Activated B cell treated with CpG ODN at 0.5 μM for 24 hours (primary cell): Measurements from ENCODE around the gene RNF26. TPM values are rescaled to one million over a fixed set of nuclear protein-coding genes. Genes with fewer than 3 reads are reported as not detected.

ENCODE experiments used
- ATAC-seq: fragments of 200-7000 bp; cut with Tn5 transposase; one replicate; pipeline ENCODE4 v1.10.0; 2021; ENCODE audit warnings: low read depth, mild to moderate bottlenecking, moderate library complexity
- CTCF ChIA-PET: fragments of 350-600 bp; sonication (Branson Sonifier 250); formaldehyde crosslinking; loops from one replicate; lab custom pipeline; 2021; ENCODE audit warnings: antibody characterized with exemption; lab: Charles Lee
- POLR2A ChIA-PET: fragments of 350-600 bp; sonication (Branson Sonifier 250); formaldehyde crosslinking; loops from one replicate; lab custom pipeline; 2021; ENCODE audit warnings: antibody characterized with exemption; lab: Charles Lee
- DNase-seq: peaks from one replicate; pipeline ENCODE4 v3.0.0; 2022
- H3K27ac Mint-ChIP-seq: one replicate; pipeline ENCODE4 v1.8.0; 2020; ENCODE audit warnings: mixed read lengths
- H3K27me3 Mint-ChIP-seq: one replicate; pipeline ENCODE4 v1.8.0; 2021; ENCODE audit warnings: mixed read lengths
- H3K36me3 Mint-ChIP-seq: one replicate; pipeline ENCODE4 v1.8.0; 2021; ENCODE audit warnings: low read depth, mixed read lengths
- H3K4me1 Mint-ChIP-seq: one replicate; pipeline ENCODE4 v1.8.0; 2021; ENCODE audit warnings: mixed read lengths
- H3K4me3 Mint-ChIP-seq: one replicate; pipeline ENCODE4 v1.8.0; 2020; ENCODE audit warnings: mild to moderate bottlenecking, mixed read lengths
- H3K9me3 Mint-ChIP-seq: one replicate; pipeline ENCODE4 v1.8.0; 2020; ENCODE audit warnings: mixed read lengths
- intact Hi-C: fragments of 100-400 bp; cut with micrococcal nuclease; formaldehyde crosslinking; loops from one replicate; pipeline ENCODE4 v1.15.1; 2024
- total RNA-seq: library from RNA; stranded (reverse); gene quantifications from 2 replicates; pipeline ENCODE4 v1.2.3, GENCODE V29; 2022
- TF ChIP-seq, protein P1 (sequence below): fragments of 200-600 bp; IDR thresholded peaks from one replicate; pipeline ENCODE4 v1.8.0; 2022; ENCODE audit warnings: antibody characterized with exemption, mild to moderate bottlenecking

Gene RNF26
- total RNA-seq, 1 donor from 2014 or later: 21.2 TPM

DNA sequence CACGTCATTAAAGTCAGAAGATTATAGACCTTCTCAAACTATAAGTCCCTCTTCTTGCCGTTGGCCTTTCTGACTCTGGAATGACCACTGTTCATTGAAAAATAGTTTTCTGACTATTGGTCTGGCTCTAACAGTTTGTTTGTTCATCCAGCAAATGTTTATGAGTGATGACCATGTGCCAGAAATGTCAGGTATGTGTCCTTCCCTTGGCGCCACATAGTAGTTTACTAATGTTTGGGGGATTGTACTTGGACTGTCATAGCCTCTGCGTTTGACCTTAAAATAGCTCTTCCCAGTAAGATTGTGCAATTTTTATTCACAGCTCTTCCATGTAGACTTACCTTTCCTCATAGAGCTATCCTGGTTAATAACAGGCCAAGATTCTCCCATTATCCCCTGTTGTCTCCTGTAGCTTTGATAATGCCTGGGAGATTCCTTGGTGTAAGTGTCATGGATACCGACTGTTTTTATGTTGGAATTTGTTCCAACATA, 31.1 kb upstream of the RNF26 start:
- ATAC-seq (no peak), DNase-seq (no peak)
- no peak overlapping the region for H3K27ac Mint-ChIP-seq
- H3K36me3 Mint-ChIP-seq: peaks cover 75% of the 10 kb centered on the region
- intact Hi-C loops: no loop called here
- no peaks in the 10 kb centered on the region for H3K27me3 Mint-ChIP-seq
- no peak overlapping the region for H3K4me3 Mint-ChIP-seq
- TF ChIP-seq, protein P1, sequence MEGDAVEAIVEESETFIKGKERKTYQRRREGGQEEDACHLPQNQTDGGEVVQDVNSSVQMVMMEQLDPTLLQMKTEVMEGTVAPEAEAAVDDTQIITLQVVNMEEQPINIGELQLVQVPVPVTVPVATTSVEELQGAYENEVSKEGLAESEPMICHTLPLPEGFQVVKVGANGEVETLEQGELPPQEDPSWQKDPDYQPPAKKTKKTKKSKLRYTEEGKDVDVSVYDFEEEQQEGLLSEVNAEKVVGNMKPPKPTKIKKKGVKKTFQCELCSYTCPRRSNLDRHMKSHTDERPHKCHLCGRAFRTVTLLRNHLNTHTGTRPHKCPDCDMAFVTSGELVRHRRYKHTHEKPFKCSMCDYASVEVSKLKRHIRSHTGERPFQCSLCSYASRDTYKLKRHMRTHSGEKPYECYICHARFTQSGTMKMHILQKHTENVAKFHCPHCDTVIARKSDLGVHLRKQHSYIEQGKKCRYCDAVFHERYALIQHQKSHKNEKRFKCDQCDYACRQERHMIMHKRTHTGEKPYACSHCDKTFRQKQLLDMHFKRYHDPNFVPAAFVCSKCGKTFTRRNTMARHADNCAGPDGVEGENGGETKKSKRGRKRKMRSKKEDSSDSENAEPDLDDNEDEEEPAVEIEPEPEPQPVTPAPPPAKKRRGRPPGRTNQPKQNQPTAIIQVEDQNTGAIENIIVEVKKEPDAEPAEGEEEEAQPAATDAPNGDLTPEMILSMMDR: no peak
- ChIA-PET CTCF (interaction anchor here (1.5 kb wide), 1 partner anchor 20 kb away, joined by 3 read pairs; no protein-coding TSS in a partner anchor), POLR2A (no interaction called here)
- no peaks in the 10 kb centered on the region for H3K9me3 Mint-ChIP-seq
- H3K4me1 Mint-ChIP-seq: no peaks in the 10 kb centered on the region

DNA sequence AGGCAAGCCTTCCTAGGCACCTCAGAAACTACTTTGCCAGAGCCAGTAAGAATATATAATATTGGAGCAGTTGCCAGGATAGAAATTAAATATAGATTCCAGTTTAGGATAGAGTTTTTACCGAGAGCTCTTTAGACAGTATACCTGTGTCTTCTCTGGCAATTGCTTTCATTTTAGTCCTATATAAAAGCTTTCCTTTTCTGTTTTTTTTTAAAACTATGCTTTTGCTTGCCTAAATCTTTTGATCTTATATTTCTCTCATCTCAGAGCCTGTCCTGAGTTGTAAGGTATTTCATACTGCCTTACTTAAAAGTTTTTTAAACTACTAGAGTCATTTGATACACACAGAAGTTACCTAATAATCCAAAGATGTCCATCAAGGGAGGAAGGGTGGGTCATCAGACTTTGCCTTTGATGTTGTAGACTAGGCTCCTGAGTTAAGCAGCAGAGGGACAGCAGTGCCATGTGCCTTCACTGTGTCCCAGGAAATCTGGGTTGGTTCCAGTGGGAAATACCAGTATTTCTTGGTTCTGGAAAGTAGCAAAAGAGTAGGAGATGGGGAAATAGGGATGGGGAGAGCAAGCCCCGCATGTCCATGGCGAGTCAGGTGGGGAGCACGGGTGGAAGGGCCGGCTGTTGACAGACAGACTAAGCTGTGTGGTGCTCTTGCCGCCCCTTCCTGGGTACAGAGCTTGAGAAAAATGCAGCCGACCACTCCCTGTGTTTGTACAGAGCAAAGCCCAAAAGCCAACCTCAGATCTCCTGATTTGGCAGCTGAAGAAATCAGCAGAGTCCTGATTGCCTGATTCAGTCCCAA, 28.6 kb upstream of the RNF26 start:
- no peak for ATAC-seq
- POLR2A ChIA-PET: no interaction called here
- no peak overlapping the region for H3K4me3 Mint-ChIP-seq

DNA sequence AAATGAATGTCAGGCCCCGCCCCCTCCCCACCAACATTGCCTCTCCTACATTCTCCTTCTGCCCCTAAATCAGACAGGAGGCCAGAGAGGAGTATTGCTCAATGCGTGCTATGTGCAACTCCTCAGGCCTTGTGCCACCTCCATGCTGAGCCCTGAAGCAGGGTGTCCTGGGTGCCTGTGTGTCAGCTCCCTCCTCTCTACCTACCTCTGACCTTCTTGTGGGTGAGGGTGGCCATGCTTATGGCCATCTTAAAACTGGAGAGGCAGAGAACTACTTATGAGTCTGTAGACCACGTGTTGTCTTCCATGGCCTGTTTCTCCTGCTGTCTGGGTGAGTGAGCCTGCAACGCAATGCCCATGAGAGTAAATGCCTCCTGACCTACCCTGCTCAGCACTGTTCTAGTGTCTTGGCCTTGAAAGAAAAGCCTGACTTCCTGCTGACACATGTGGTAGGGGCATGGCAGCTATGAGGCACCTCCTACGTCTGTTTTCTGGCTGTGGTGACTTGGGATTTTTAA, 27.9 kb upstream of the RNF26 start:
- DNase-seq: no peak
- TF ChIP-seq, protein P1: no peak
- Mint-ChIP-seq H3K36me3 (peaks cover 47% of the 10 kb centered on the region), H3K9me3 (no peaks in the 10 kb centered on the region), H3K27ac (no peak overlapping the region), H3K4me1 (no peaks in the 10 kb centered on the region), H3K4me3 (no peak overlapping the region), H3K27me3 (no peaks in the 10 kb centered on the region)
- intact Hi-C loops: no loop called here
- ATAC-seq: no peak
- POLR2A ChIA-PET: no interaction called here
- CTCF ChIA-PET: interaction anchor here (0.6 kb wide), 1 partner anchor 345 kb away, joined by 4 read pairs; no protein-coding TSS in a partner anchor

More for the DNA sequence above, 28.6 kb upstream of the RNF26 start:
- H3K27ac Mint-ChIP-seq: no peak overlapping the region
- CTCF ChIA-PET: interaction anchor here (0.6 kb wide), 1 partner anchor 344 kb away, joined by 4 read pairs; no protein-coding TSS in a partner anchor
- TF ChIP-seq, protein P1: no peak
- intact Hi-C loops: no loop called here
- no peaks in the 10 kb centered on the region for H3K9me3 Mint-ChIP-seq
- no peak for DNase-seq
- no peaks in the 10 kb centered on the region for H3K4me1 Mint-ChIP-seq
- H3K27me3 Mint-ChIP-seq: no peaks in the 10 kb centered on the region
- peaks cover 54% of the 10 kb centered on the region for H3K36me3 Mint-ChIP-seq

DNA sequence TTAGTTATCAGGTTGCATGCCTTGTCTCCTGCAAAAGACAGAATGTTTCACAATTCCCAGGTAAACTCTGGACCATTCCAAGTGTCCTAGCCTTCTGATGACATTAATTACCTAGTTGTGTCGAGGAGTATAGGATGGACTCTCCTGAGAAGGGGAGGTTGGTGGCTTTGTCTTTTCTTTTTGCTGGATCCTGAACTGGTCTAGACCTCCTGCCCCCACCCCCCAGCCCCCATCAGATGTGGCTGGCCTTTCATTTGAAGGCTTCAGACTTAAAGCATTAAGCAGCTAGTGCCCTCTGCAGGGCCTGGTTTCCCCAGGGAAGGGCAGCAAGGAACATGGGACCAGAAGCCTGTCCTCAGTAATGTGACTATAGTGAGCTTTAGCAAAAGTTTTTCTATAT, 27.1 kb upstream of the RNF26 start:
- POLR2A ChIA-PET: no interaction called here
- no peak for DNase-seq
- Mint-ChIP-seq H3K4me1 (no peaks in the 10 kb centered on the region), H3K27ac (no peak overlapping the region), H3K4me3 (no peak overlapping the region), H3K36me3 (peaks cover 39% of the 10 kb centered on the region), H3K27me3 (peaks cover under 1% of the 10 kb centered on the region), H3K9me3 (no peaks in the 10 kb centered on the region)
- ATAC-seq: no peak
- TF ChIP-seq, protein P1: no peak
- CTCF ChIA-PET: interaction anchor here (2.3 kb wide), 1 partner anchor 15 kb away, joined by 18 read pairs; no protein-coding TSS in a partner anchor
- intact Hi-C loops: no loop called here

DNA sequence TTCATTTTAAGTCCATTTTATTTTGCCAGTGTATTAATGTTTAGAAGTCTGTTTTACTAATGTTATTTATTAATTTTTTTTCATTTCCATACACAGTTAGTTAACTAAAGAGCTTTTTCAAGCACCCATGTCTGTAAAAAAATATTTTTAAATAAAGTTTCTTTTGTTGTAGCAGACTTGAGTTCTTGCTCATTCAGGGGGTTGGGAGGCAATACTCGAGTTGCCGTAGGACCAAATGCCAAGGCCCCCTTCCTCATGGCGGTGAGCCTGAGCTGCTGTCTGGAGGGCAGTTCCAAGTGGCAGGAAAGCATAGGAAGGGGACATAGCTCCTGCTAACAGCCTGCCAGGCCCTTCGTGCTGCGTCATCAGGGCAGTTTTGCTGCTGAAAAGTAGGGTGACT, 26.4 kb upstream of the RNF26 start:
- DNase-seq (no peak), ATAC-seq (no peak)
- ChIA-PET CTCF (interaction anchor here (2.3 kb wide), 1 partner anchor 15 kb away, joined by 18 read pairs; no protein-coding TSS in a partner anchor), POLR2A (interaction anchor here (0.6 to 0.7 kb wide), 2 partner anchors 213 to 966 kb away, joined by 3 read pairs; no protein-coding TSS in a partner anchor)
- Mint-ChIP-seq H3K4me1 (no peaks in the 10 kb centered on the region), H3K36me3 (peaks cover 32% of the 10 kb centered on the region), H3K27ac (no peak overlapping the region), H3K27me3 (peaks cover 3% of the 10 kb centered on the region), H3K4me3 (no peak overlapping the region), H3K9me3 (no peaks in the 10 kb centered on the region)
- intact Hi-C loops: no loop called here
- TF ChIP-seq, protein P1: no peak
